Suprapubic skin (tissue), 4 donors: ENCODE data around the gene ITGA3. TPM values are rescaled to one million over a fixed set of nuclear protein-coding genes. Genes with fewer than 3 reads are reported as not detected.

Experiments used
- DNase-seq, 2 donors: peaks; one replicate each; pipeline ENCODE4 v3.0.0-alpha.2; 2019; ENCODE audit warnings: low spot score in 2 of 2
- H3K27ac ChIP-seq: fragments of 200-600 bp; sonication (generic); one replicate; pipeline ENCODE4 v1.5.1; 2019
- H3K27me3 ChIP-seq: fragments of 200-600 bp; sonication (generic); one replicate; pipeline ENCODE4 v1.5.1; 2019
- H3K36me3 ChIP-seq: fragments of 200-600 bp; sonication (generic); one replicate; pipeline ENCODE4 v1.5.1; 2019
- H3K4me1 ChIP-seq: fragments of 200-600 bp; sonication (generic); one replicate; pipeline ENCODE4 v1.5.1; 2019
- H3K4me3 ChIP-seq: fragments of 200-600 bp; sonication (generic); one replicate; pipeline ENCODE4 v1.5.1; 2019; ENCODE audit warnings: mild to moderate bottlenecking
- H3K9me3 ChIP-seq: fragments of 200-600 bp; sonication (generic); one replicate; pipeline ENCODE4 v1.5.1; 2019
- CTCF ChIP-seq, 2 donors: fragments of 200-600 bp in 1 of 2; fragments of 450-650 bp in 1 of 2; sonication (generic) in 1 of 2; IDR thresholded peaks; one replicate each; pipeline ENCODE4 v1.5.1; 2016 to 2019; ENCODE audit warnings: antibody characterized with exemption in 2 of 2, mild to moderate bottlenecking in 1 of 2, moderate library complexity in 1 of 2
- EP300 ChIP-seq: sonication (generic); formaldehyde crosslinking; IDR thresholded peaks from one replicate; pipeline ENCODE4 v1.6.1; 2017; ENCODE audit warnings: antibody characterized with exemption
- POLR2A ChIP-seq, 2 donors: fragments of 450-650 bp; IDR thresholded peaks; one replicate each; pipeline ENCODE4 v1.6.1; 2017; ENCODE audit warnings: antibody characterized with exemption in 2 of 2, mild to moderate bottlenecking in 2 of 2, moderate library complexity in 2 of 2
- POLR2AphosphoS5 ChIP-seq, 3 donors: sonication (generic); formaldehyde crosslinking; IDR thresholded peaks; one replicate each; pipeline ENCODE4 v1.6.1; 2017; ENCODE audit warnings: antibody characterized with exemption in 3 of 3
- WGBS: methylation state at CpG from one replicate; pipeline ENCODE4 v1.1.5; 2018; 5-methylcytosine and 5-hydroxymethylcytosine counted together
- total RNA-seq, 4 donors: library from RNA; depleted of rRNA; stranded (reverse); fragments of >200 nt; gene quantifications; one replicate each; pipeline ENCODE4 v1.1.0, GENCODE V29; 2016

The ITGA3 gene
- total RNA-seq, 4 donors from 2014 or later = 85.9 to 229 (median 198) TPM

GRCh38 chr17:50053654-50053960, 2.3 kb upstream of the ITGA3 start:
- 79% methylated on average over 2 of the region's 3 CpGs for WGBS

GRCh38 chr17:50055055-50055425, 870 bp upstream of the ITGA3 start:
- peaks cover 68% of the 10 kb centered on the region for H3K4me1 ChIP-seq
- peak overlapping the region; percentile 76 for H3K4me3 ChIP-seq
- TF ChIP-seq POLR2AphosphoS5 (IDR thresholded peaks at IDR 0.05) = no peak
- TF ChIP-seq EP300 = no peak
- TF ChIP-seq CTCF (IDR thresholded peaks at IDR 0.05) = no peak
- TF ChIP-seq POLR2A (IDR thresholded peaks at IDR 0.05) = no peak
- H3K9me3 ChIP-seq = no peaks in the 10 kb centered on the region
- DNase-seq = no peak
- H3K36me3 ChIP-seq = no peaks in the 10 kb centered on the region
- WGBS = 8% methylated on average over 14 of the region's 14 CpGs
- no peaks in the 10 kb centered on the region for H3K27me3 ChIP-seq
- peak overlapping the region; percentile 86 for H3K27ac ChIP-seq

More at GRCh38 chr17:50053654-50053960, 2.3 kb upstream of the ITGA3 start:
- Histone ChIP-seq H3K36me3 (no peaks in the 10 kb centered on the region), H3K4me3 (no peak overlapping the region), H3K4me1 (peaks cover 56% of the 10 kb centered on the region), H3K27me3 (no peaks in the 10 kb centered on the region), H3K27ac (no peak overlapping the region), H3K9me3 (no peaks in the 10 kb centered on the region)
- TF ChIP-seq EP300 (no peak), POLR2AphosphoS5 (IDR thresholded peaks at IDR 0.05) (no peak), CTCF (IDR thresholded peaks at IDR 0.05) (no peak), POLR2A (IDR thresholded peaks at IDR 0.05) (no peak)
- no peak for DNase-seq

- DNase-seq = no peak
These were observed 479 bp downstream of the ITGA3 start for GRCh38 chr17:50056217-50056960.

GRCh38 chr17:50056961-50057330, 1.0 kb downstream of the ITGA3 start:
- Histone ChIP-seq H3K9me3 (no peaks in the 10 kb centered on the region), H3K36me3 (no peaks in the 10 kb centered on the region), H3K4me1 (peaks cover 77% of the 10 kb centered on the region), H3K27me3 (no peaks in the 10 kb centered on the region), H3K4me3 (peak overlapping the region; percentile 76), H3K27ac (peak overlapping the region; percentile 86)
- TF ChIP-seq POLR2AphosphoS5 (IDR thresholded peaks at IDR 0.05) (no peak), POLR2A (IDR thresholded peaks at IDR 0.05) (no peak), EP300 (no peak), CTCF (IDR thresholded peaks at IDR 0.05) (no peak)
- 18% methylated on average over 6 of the region's 15 CpGs for WGBS
- DNase-seq = no peak

More at GRCh38 chr17:50056217-50056960, 479 bp downstream of the ITGA3 start:
- Histone ChIP-seq H3K4me3 (peak overlapping the region; percentile 76), H3K36me3 (no peaks in the 10 kb centered on the region), H3K27me3 (no peaks in the 10 kb centered on the region), H3K4me1 (peaks cover 77% of the 10 kb centered on the region), H3K9me3 (no peaks in the 10 kb centered on the region), H3K27ac (peak overlapping the region; percentile 86)
- WGBS = 0% methylated on average over 1 of the region's 64 CpGs
- TF ChIP-seq POLR2AphosphoS5 (IDR thresholded peaks at IDR 0.05) = no peak
- peak in 1 of 2 donors; percentile 33 for TF ChIP-seq CTCF (IDR thresholded peaks at IDR 0.05)
- TF ChIP-seq POLR2A (IDR thresholded peaks at IDR 0.05) = no peak
- TF ChIP-seq EP300 = no peak

DNA sequence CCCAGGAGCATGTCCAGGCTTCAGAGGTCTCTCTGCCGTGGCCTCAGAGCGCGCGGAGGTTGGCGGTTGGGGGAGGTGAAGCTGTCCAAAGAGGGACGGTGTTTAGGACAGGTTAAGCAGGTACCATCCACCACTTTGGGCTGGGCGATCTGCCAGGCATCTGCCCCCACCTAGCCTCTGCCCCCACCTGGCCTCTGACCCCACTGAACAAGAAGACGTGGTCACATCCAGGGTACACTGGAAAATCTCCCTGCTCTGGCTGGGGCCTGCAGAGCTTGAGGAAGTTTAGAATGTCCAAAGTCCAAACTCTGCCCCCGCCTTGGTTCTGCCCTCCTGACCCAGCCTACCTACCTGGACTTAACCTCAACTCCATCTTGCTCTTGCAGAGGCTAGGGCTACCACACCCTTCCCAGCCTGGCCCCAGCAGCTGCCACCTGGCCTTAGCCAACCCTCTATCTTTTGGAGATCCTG, 1.6 kb downstream of the ITGA3 start:
- TF ChIP-seq EP300 = no peak
- no peak for TF ChIP-seq CTCF (IDR thresholded peaks at IDR 0.05)
- no peak for TF ChIP-seq POLR2A (IDR thresholded peaks at IDR 0.05)
- TF ChIP-seq POLR2AphosphoS5 (IDR thresholded peaks at IDR 0.05) = no peak
- Histone ChIP-seq H3K9me3 (no peaks in the 10 kb centered on the region), H3K4me1 (peaks cover 82% of the 10 kb centered on the region)

More for the DNA sequence above, 1.6 kb downstream of the ITGA3 start:
- Histone ChIP-seq H3K36me3 (no peaks in the 10 kb centered on the region), H3K27me3 (no peaks in the 10 kb centered on the region), H3K4me3 (peak overlapping the region; percentile 76), H3K27ac (no peak overlapping the region)
- DNase-seq = no peak
- WGBS = 63% methylated on average over 7 of the region's 9 CpGs
